ENCODE data around the gene IQGAP3.
A peak's percentile ranks its signal among the peaks of the same experiment; 100 is the strongest.

Gene IQGAP3

DNA sequence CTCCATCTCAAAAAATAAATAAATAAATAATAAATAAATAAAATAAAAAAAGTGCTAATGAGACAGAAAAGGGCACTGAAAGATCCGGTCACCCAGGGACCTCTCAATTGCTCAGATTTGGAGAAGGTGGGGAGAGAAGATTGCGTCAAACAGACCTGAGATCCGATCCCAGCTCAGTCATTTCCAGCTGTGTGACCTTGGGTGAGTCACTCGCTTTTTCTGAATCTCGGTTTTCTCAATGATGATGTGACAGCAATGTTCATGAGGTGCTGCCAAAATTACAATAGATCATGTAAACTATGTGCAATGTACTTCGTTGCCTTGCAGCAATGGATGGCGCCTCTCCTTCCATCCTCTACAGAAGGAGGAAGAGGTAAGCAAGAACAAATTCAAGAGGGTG is 60.7 kb downstream of the IQGAP3 start:
- DNase-seq (ENCODE audit: low read depth), result peak; percentile 95
- H3K4me3 ChIP-seq (ENCODE audit: control insufficient read depth, low read depth, low read length), result no peak overlapping the region
- TF ChIP-seq CTCF (conservative IDR thresholded peaks at IDR 0.05; ENCODE audit: control insufficient read depth, insufficient read depth, low read depth, low read length), result no peak

- DNase-seq (ENCODE audit: low read depth), result peak; percentile 92
- H3K4me3 ChIP-seq (ENCODE audit: control insufficient read depth, low read depth, low read length), result no peak overlapping the region
- no peak for TF ChIP-seq CTCF (conservative IDR thresholded peaks at IDR 0.05; ENCODE audit: control insufficient read depth, insufficient read depth, low read depth, low read length)
Measured at GRCh38 chr1:156510709-156511108, 61.7 kb downstream of the IQGAP3 start.

DNA sequence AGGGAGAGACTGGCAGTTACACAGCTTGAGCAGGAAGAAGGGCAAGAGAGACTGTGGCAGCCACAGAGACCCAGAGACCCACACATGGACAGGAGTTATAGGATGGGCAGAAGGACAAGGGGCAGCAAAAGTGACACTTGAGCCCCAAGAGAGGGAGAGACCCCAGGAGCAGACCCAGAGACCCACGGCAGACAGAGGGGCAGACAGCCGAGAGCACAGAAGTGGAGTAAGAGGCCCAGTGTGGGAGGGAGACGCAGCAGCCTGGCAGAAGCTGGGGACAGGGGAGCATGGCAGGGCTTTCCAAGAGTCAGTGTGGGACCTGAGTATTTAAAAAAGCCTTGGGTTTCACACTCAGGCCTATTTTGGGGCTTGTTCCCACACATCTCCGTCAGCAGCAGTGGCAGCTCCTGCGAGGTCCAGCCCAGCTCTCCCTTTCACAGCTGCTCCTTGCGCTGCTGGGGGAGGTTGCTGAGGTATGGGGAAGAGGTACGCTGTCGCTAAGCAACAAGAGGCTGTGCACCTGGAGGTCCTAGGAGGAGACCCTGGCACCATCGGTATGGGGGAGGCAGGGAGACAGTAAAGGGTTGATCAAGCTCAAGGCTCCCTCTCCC is 62.8 kb downstream of the IQGAP3 start:
- no peak overlapping the region for H3K4me3 ChIP-seq (ENCODE audit: control insufficient read depth, low read depth, low read length)
- no peak for DNase-seq (ENCODE audit: low read depth)
- TF ChIP-seq CTCF (conservative IDR thresholded peaks at IDR 0.05; ENCODE audit: control insufficient read depth, insufficient read depth, low read depth, low read length), result no peak

DNA sequence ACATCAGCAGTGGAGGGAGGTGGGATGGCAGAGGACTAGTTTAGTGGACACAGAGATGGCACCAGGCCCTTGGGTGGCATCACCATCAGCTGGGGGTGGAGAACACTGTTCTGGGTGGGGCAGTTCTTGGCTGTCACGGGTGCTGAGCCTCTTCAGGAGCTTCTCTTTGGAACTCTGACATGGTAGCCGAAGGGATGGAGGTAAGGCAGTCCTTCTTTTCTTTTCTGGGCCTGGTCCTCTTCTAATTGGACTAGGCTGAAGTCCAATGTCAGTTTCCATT is 63.5 kb downstream of the IQGAP3 start:
- no peak for TF ChIP-seq CTCF (conservative IDR thresholded peaks at IDR 0.05; ENCODE audit: control insufficient read depth, insufficient read depth, low read depth, low read length)

DNA sequence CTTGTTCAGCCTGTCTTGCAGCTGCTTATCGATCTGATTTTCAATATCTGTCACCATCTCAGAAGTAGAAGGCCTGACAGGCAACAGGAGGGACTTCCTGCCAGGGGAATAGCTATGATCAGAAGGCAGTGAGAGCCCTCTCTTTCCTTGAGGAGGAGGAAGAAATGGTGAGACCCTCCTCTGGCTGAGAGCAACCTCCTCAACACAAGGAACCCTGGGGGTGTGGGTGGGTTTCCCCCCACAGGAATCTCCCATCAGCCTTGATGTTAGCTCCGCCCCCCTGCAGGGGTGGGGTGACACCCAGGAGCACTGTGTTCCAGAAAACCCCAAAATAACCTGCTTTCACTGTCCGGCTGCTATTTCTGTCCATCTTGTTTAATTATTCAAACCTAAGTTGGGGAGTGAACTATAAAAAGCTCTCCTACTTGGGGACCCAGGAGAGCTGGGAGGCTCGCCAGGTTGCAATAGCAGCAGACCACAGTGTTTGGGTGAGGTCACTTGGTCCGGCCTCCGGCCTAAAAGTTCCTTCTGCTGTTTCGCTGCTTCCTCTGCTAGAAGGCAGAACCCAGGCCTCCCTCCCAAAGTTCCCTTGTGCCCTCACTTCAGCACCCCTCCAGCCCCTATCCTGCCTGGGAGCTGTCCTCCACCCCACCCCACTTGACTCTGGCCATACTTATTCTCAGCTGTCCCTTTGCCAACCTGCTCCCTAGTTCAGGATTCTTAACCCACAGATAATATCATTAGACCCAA is 64.0 kb downstream of the IQGAP3 start:
- no peak overlapping the region for H3K4me3 ChIP-seq (ENCODE audit: control insufficient read depth, low read depth, low read length)
- TF ChIP-seq CTCF (conservative IDR thresholded peaks at IDR 0.05; ENCODE audit: control insufficient read depth, insufficient read depth, low read depth, low read length), result no peak
- peak; percentile 71 for DNase-seq (ENCODE audit: low read depth)

More for the DNA sequence above, 63.5 kb downstream of the IQGAP3 start:
- no peak for DNase-seq (ENCODE audit: low read depth)
- no peak overlapping the region for H3K4me3 ChIP-seq (ENCODE audit: control insufficient read depth, low read depth, low read length)

DNA sequence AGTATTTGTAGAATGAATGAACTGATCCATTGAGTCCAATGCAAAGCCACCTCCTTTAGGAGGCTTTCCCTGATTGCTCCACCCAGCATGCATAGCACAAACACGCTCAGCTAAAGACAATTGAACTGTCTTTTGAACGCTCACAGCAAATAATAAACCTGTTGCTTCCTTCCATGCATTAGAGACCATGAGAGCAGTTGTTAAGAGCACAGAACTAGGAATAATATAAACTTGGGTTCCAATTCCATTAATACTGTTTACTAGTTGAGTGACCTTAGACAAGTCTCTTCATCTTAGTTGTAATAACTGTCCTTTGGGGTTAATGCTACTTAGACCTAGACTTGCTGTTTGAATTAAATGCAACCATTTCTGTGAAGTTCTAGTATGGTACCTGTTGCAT is 65.9 kb downstream of the IQGAP3 start:
- H3K4me3 ChIP-seq (ENCODE audit: control insufficient read depth, low read depth, low read length), result no peak overlapping the region
- no peak for DNase-seq (ENCODE audit: low read depth)
- no peak for TF ChIP-seq CTCF (conservative IDR thresholded peaks at IDR 0.05; ENCODE audit: control insufficient read depth, insufficient read depth, low read depth, low read length)

Data from fibroblast of mammary gland (primary cell).